Spinal cord (tissue), 10 donors: ENCODE results near the gene UNC13B. TPM values are rescaled to one million over a fixed set of nuclear protein-coding genes. Genes with fewer than 3 reads are reported as not detected.

ENCODE experiments used
- DNase-seq, 6 donors: peaks; one replicate each; pipeline versions ENCODE4 v3.0.0 to v3.0.0-alpha.2; 2013 to 2015; ENCODE audit warnings: low spot score in 6 of 6, low read depth in 4 of 6
- H3K27ac ChIP-seq: one replicate; pipeline ENCODE4 v1.5.1; 2013; ENCODE audit warnings: low read depth, low read length, control low read depth
- H3K27me3 ChIP-seq: one replicate; pipeline ENCODE4 v1.6.1; 2013; ENCODE audit warnings: low read length; ENCODE audit not compliant: control insufficient read depth, insufficient read depth
- H3K36me3 ChIP-seq: one replicate; pipeline ENCODE4 v1.6.1; 2013; ENCODE audit warnings: low read length; ENCODE audit not compliant: control insufficient read depth, insufficient read depth
- H3K4me1 ChIP-seq: one replicate; pipeline ENCODE4 v1.6.1; 2013; ENCODE audit warnings: low read length; ENCODE audit not compliant: control insufficient read depth, insufficient read depth
- H3K4me3 ChIP-seq: one replicate; pipeline ENCODE4 v1.5.1; 2013; ENCODE audit warnings: low read depth, low read length, control low read depth
- H3K9me3 ChIP-seq: one replicate; pipeline ENCODE4 v1.6.1; 2013; ENCODE audit warnings: low read length; ENCODE audit not compliant: control insufficient read depth, insufficient read depth
- WGBS: methylation state at CpG from one replicate; pipeline ENCODE4 v1.1.5; 2013; ENCODE audit warnings: missing lambda C conversion rate; ENCODE audit not compliant: insufficient coverage; 5-methylcytosine and 5-hydroxymethylcytosine counted together
- polyA plus RNA-seq, 2 donors: library from polyadenylated mRNA; unstranded; fragments of 120-200 nt; gene quantifications; one replicate each; pipeline ENCODE4 v1.2.1, GENCODE V29; 2013; ENCODE audit not compliant: insufficient read length in 2 of 2
- total RNA-seq, 2 donors: library from RNA; depleted of rRNA in 1 of 2; stranded (reverse); fragments of 120-200 nt in 1 of 2; fragments of >200 nt in 1 of 2; gene quantifications; one replicate each; pipeline versions ENCODE4 v1.2.3 to v1.2.4, GENCODE V29; 2013 to 2014
- donor health status: healthy.

The UNC13B gene
- total and polyA plus RNA-seq, 4 donors: 20.2 to 37.9 (median 24.9) TPM

DNA sequence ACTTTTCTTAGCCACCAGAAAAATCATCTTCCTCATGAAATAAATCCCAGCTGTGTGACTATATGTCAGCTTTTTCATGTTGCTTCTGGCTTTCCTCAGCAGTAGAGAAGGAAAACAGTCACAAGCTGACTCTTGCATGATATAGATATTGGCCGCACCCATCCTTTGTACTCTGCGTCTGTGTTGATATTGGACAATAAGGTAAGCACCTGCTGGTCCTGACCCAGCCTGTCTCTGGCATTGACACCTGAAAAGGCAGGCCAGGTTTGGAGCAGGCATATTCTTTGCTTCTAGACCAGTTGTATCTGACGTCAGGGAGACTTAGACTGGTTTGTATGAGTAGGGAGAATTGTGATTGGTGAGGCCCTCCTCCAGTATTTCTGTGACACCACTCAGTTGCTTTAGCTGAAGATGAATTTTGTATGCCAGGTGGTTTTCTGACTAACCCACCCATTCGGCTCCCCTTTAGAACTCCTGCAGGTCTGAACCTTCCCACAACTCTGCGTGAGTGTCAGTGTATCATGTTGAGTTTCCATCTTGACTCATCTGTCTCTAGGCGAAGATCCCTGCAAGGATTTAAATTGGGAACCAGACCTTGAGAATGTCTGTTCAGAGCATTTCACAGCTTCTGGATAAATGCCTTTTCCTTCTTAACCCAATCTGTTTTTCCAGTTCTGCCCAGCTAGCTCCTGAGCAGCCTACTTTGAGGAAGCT, 176.9 kb downstream of the UNC13B start:
- Histone ChIP-seq H3K9me3 (no peaks in the 10 kb centered on the region), H3K4me1 (peaks cover 8% of the 10 kb centered on the region), H3K27me3 (no peaks in the 10 kb centered on the region), H3K27ac (no peak overlapping the region), H3K36me3 (no peaks in the 10 kb centered on the region), H3K4me3 (no peak overlapping the region)
- DNase-seq: no peak
- 93% methylated on average over 6 of the region's 6 CpGs for WGBS

- Histone ChIP-seq H3K27ac (no peak overlapping the region), H3K4me3 (no peak overlapping the region), H3K36me3 (no peaks in the 10 kb centered on the region), H3K9me3 (no peaks in the 10 kb centered on the region), H3K27me3 (no peaks in the 10 kb centered on the region), H3K4me1 (peaks cover 8% of the 10 kb centered on the region)
- peak in 1 of 6 donors; percentile 20 for DNase-seq
- WGBS: no CpG with 5 or more reads among the region's 1 CpG
These were observed 178.2 kb downstream of the UNC13B start for GRCh38 chr9:35340046-35340445.

DNA sequence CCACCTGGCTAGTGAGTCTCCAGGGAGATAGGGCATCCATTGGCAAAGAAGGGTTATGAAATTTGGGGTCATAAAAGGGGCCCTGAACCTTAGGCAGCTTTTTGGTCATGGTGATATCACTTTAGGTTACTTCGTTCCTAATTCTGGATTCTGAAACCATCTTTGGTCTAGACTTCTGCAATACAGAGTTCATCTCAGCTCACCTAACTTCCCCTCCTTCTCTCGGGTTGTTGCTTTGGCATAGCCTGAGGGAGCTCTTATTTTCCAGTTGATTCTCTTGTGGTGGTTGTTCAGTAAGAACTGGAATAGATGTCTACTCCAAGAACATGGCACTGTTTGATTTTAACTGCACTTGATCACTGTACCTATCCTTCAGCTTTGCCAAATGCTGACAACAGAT, 179.2 kb downstream of the UNC13B start:
- no peak overlapping the region for H3K4me3 ChIP-seq
- peaks cover 8% of the 10 kb centered on the region for H3K4me1 ChIP-seq
- no peaks in the 10 kb centered on the region for H3K27me3 ChIP-seq
- H3K36me3 ChIP-seq: no peaks in the 10 kb centered on the region
- H3K9me3 ChIP-seq: no peaks in the 10 kb centered on the region
- 100% methylated on average over 1 of the region's 2 CpGs for WGBS
- no peak overlapping the region for H3K27ac ChIP-seq
- no peak for DNase-seq

DNA sequence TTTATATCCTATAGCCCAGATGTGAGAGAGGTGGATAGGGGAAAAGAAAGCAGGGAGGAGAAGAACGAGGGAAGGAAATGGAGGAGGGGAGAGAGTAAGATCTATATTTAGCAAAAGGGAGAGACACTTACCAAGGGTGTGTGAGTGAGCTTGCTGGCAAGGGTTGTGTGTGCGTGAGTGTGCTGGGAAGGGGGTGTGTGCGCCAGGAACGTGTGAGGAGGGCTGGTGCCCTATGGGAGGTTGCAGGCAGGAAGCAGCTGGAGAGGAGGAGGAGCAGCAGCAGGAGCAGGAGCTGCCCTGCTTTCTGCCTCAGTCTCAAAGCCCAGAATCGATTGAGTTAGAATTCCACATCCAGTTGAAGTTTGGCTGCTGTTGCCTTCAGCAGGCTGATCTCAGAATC, 179.8 kb downstream of the UNC13B start:
- Histone ChIP-seq H3K9me3 (no peaks in the 10 kb centered on the region), H3K4me3 (no peak overlapping the region), H3K36me3 (no peaks in the 10 kb centered on the region), H3K4me1 (peaks cover 8% of the 10 kb centered on the region), H3K27ac (no peak overlapping the region), H3K27me3 (no peaks in the 10 kb centered on the region)
- WGBS: 19% methylated on average over 5 of the region's 5 CpGs
- DNase-seq: peak in 3 of 6 donors; percentile 12 to 67 (median 60)

DNA sequence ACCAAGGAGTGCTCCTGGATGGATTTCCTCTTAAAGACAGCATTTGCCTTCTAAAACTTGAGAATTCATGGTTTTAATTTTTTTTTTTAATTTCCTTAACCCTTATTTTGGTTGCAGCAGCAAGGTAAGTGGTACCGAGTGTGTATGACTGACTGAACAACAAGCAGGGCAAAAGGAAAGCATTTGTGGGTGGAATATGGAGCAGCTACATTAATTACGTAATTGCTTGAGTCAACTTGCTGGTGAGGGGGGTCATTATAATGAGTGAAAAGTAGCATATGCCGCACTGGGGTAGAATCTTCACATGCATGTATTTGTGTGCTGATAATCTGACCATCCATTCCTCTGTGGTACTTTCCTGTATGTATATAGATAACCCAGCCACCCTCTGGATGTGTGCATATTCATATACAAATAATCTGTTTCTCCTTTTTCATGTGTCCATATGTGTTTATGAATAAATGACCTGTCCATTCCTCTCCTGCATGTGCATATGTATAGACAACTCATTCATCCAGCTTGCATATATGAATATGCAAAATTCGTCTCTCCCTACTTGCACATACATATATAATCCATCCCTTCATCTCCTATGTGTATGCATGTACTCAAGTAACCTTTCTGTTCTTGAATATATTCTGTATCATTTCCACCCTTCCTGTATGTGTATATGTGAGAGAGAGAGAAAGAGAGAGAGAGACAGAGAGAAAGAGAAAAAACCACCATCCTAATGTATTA, 180.6 kb downstream of the UNC13B start:
- H3K9me3 ChIP-seq: no peaks in the 10 kb centered on the region
- no peak overlapping the region for H3K27ac ChIP-seq
- 75% methylated on average over 1 of the region's 4 CpGs for WGBS
- peaks cover 8% of the 10 kb centered on the region for H3K4me1 ChIP-seq
- no peak overlapping the region for H3K4me3 ChIP-seq
- H3K27me3 ChIP-seq: no peaks in the 10 kb centered on the region
- no peak for DNase-seq
- H3K36me3 ChIP-seq: no peaks in the 10 kb centered on the region

DNA sequence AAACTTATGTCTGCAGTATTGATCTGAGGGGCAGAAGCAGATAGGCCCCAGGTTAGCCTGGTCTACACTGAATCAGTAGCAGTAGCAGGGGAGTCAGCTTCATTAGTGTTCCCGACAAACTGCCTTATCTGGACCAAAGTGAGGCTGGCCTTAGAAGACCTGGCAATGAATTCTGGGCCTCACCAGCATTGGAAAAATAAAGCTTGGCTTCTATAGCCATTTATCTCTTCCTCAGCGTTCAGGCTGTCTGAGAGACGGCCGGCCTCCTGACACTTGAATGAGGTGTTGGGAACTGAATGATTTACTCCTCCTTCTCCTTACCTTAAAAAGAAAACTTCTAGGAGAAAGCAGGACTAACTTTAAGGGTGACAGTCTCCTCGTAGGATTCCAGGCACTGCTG, 186.3 kb downstream of the UNC13B start:
- H3K9me3 ChIP-seq: no peaks in the 10 kb centered on the region
- H3K27me3 ChIP-seq: no peaks in the 10 kb centered on the region
- H3K4me1 ChIP-seq: peaks cover 4% of the 10 kb centered on the region
- no peaks in the 10 kb centered on the region for H3K36me3 ChIP-seq
- DNase-seq: no peak
- H3K4me3 ChIP-seq: no peak overlapping the region
- WGBS: no CpG with 5 or more reads among the region's 5 CpGs
- H3K27ac ChIP-seq: no peak overlapping the region

DNA sequence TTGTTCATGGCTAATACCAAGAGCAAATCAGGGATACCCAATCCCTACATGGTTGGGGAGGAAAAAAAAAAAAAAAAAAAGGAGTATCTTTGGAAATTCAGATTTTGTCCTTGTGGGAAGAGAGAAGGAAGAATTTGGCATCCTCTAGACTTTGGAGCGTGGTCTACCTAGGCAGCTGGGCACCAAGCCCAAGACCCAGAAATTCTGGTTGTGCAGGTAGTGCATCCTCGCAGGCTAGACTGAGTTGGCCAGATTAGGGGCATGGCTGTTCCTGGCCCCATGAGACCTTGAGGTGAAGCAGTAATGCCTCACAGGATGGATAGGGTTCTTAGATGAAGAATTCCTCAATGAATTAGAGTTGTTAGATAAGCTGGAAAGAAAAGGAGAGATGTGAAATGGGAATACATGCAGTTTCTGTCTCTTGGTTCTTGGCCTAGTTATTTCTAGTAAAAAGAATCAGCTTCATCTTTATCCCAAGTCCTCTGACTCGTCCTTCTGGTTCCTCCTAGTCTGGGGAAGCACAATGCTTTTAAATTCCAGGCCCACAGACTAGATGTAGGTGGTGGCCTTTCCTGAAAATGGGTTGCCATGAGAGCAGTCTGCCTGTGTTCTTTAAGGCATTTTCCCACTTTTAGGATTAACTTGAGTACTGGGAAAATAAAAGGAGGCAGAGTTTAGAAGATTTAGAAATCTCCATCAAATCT, 187.6 kb downstream of the UNC13B start:
- H3K36me3 ChIP-seq: no peaks in the 10 kb centered on the region
- H3K27me3 ChIP-seq: no peaks in the 10 kb centered on the region
- DNase-seq: no peak
- WGBS: 94% methylated on average over 2 of the region's 3 CpGs
- no peak overlapping the region for H3K27ac ChIP-seq
- no peak overlapping the region for H3K4me3 ChIP-seq
- H3K4me1 ChIP-seq: peaks cover 4% of the 10 kb centered on the region
- no peaks in the 10 kb centered on the region for H3K9me3 ChIP-seq

DNA sequence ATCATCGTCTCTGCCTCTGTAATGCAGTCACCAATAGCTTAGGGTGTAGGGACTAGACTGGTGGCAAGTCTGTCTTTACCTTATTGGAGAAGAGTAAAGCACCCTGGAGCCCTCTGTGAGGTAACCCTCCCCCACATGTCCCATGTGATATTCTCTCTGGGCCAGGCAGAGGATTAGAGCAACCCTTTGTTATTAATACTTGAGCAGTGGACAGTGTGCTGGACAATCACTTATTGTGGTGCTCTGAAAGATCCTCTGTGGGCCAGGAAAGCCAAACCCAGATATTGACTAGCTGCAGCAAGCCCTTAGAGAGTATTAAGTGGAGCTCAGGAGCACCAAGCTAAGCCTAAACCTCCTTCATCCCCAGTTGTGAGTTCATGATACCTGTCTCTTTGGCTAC, 188.4 kb downstream of the UNC13B start:
- Histone ChIP-seq H3K4me1 (peaks cover 4% of the 10 kb centered on the region), H3K27me3 (no peaks in the 10 kb centered on the region), H3K4me3 (no peak overlapping the region), H3K9me3 (no peaks in the 10 kb centered on the region), H3K36me3 (no peaks in the 10 kb centered on the region), H3K27ac (no peak overlapping the region)
- WGBS: no CpG with 5 or more reads among the region's 1 CpG
- peak in 1 of 6 donors; percentile 25 for DNase-seq

- Histone ChIP-seq H3K4me3 (no peak overlapping the region), H3K27ac (no peak overlapping the region), H3K9me3 (no peaks in the 10 kb centered on the region), H3K36me3 (no peaks in the 10 kb centered on the region), H3K27me3 (no peaks in the 10 kb centered on the region), H3K4me1 (peaks cover 4% of the 10 kb centered on the region)
- DNase-seq: peak in 1 of 6 donors; percentile 41
- WGBS: 100% methylated on average over 2 of the region's 3 CpGs
These were observed 189.2 kb downstream of the UNC13B start for GRCh38 chr9:35350827-35351549.
